OCI-LY3 (cell line): ENCODE data around the gene INTS4.

ENCODE experiments used
- EZH2phosphoT487 ChIP-seq: fragments of 200-600 bp; shearing (Covaris generic); IDR thresholded peaks from 2 replicates; pipeline ENCODE4 v1.6.1; 2018; ENCODE audit warnings: antibody characterized with exemption, mixed run types, low read depth
- TF ChIP-seq, protein P1 (sequence below): fragments of 200-600, 300-600 bp; sonication (generic); IDR thresholded peaks from 2 replicates; pipeline ENCODE4 v1.5.1; 2014; ENCODE audit warnings: antibody characterized with exemption, low read length, low read depth

DNA sequence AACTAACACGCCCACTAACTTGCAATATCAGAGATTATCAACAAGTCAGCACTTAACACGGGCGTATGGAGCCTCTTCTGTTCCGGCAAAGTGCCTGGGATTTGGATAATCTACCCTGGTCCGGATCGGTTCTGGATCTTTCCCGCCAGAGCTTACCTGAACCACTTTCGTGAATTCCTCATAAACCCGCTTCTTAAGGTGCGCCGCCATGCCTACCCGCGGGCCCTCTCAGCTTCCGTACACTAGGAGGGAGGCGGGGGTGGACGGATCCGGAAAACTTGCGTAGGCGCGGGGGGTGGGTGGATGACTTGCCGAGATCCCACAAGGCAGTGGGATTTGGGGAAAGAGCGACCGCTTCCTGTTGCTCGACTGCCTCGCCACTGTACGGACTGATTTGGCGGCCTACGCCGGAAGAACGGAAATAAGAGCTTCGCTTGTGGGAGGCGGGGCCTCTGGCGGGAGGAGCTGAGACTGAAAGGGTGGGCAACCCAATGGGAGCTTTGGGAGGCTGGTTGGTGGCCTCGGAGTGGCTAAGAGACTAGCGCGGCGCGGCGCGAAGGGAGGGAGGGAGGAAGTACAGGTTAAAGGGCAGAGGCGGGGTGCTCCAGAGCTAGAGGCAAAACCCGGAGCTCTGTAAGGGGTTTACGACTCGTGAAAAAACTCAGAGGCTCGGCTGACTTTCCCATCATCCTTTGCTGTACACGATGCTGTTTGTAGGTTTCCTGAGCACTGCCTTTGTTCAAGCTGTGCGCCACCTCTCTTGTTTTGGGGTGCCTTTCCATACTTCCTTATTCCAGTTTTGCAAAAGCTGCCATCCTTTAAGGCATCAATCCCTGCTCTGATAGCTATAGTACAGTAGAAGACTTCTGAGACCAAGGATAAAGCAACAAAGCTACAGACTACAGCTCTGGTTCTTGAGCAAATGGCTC lies at the start of gene INTS4:
- TF ChIP-seq, protein P1, sequence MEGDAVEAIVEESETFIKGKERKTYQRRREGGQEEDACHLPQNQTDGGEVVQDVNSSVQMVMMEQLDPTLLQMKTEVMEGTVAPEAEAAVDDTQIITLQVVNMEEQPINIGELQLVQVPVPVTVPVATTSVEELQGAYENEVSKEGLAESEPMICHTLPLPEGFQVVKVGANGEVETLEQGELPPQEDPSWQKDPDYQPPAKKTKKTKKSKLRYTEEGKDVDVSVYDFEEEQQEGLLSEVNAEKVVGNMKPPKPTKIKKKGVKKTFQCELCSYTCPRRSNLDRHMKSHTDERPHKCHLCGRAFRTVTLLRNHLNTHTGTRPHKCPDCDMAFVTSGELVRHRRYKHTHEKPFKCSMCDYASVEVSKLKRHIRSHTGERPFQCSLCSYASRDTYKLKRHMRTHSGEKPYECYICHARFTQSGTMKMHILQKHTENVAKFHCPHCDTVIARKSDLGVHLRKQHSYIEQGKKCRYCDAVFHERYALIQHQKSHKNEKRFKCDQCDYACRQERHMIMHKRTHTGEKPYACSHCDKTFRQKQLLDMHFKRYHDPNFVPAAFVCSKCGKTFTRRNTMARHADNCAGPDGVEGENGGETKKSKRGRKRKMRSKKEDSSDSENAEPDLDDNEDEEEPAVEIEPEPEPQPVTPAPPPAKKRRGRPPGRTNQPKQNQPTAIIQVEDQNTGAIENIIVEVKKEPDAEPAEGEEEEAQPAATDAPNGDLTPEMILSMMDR, result peak; percentile 8; the same call in 1 of the 2 replicates
- no peak for TF ChIP-seq EZH2phosphoT487
